Measurements from ENCODE around the gene INMT. TPM values are rescaled to one million over a fixed set of nuclear protein-coding genes. Genes with fewer than 3 reads are reported as not detected.

The INMT gene
- total and polyA plus RNA-seq, 10 of the 15 experiments (the other 5 are each of a cell fraction or from before 2014, with no cell fraction given) = 0.03 to 0.20 (median 0.10) TPM; not detected in 7

DNA sequence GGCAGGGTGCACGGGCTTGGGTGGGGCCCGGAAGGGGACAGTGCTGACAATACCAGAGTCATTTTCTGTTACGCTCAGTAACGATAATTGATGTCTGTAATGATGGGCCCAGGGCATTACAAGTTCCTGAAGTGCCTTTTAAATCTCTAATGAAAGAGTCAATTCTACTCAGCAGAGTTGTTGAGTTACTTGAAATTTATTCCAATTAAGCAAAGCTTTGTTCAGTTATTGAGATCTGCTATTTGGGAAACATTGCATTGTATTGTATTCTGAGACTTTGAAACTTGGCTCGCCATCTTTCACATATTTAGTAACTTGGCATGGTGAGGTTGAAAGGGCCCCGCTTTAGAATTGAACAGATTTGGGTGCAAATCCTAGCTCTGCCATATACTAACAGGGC lies 54.0 kb downstream of the INMT start:
- H2AFZ ChIP-seq (ENCODE audit: control insufficient read depth, low read depth, low read length) = no peak overlapping the region
- no peaks in the 10 kb centered on the region for H4K20me1 ChIP-seq (ENCODE audit: control insufficient read depth, insufficient read depth)
- no peak overlapping the region for H3K4me2 ChIP-seq (ENCODE audit: control insufficient read depth, insufficient read depth)
- H3K36me3 ChIP-seq (ENCODE audit: control insufficient read depth in 2 of 2, insufficient read depth in 2 of 2, low read length in 1 of 2) = no peaks in the 10 kb centered on the region
- H3K4me3 ChIP-seq = no peak overlapping the region
- no peak overlapping the region for H3K9ac ChIP-seq (ENCODE audit: control insufficient read depth, insufficient read depth, low read length)
- no peak for DNase-seq (ENCODE audit: low read depth, low spot score)
- in situ Hi-C loops (cut with MboI) = no loop called here
- ChIA-PET RAD21 (ENCODE audit: unreplicated experiment) (no interaction called here), POLR2A (no interaction called here), CTCF (interaction anchor here (0.6 to 5.2 kb wide), 4 partner anchors 133 to 316 kb away, joined by 3 to 35 read pairs (median 4); no protein-coding TSS in a partner anchor), SMC1A (ENCODE audit: uncharacterized antibody, unreplicated experiment) (interaction anchor here (1.1 to 1.3 kb wide), 3 partner anchors 10 to 317 kb away, joined by 3 to 6 read pairs (median 4); no protein-coding TSS in a partner anchor)
- no peaks in the 10 kb centered on the region for H3K27me3 ChIP-seq (replicated peaks in 1 of 2; ENCODE audit: control insufficient read depth in 2 of 2, insufficient read depth in 2 of 2, low read length in 1 of 2)
- ATAC-seq = no peak
- H3K4me1 ChIP-seq (ENCODE audit: control insufficient read depth, insufficient read depth, low read length) = no peaks in the 10 kb centered on the region
- intact Hi-C loops (cut with micrococcal nuclease; ENCODE audit: unreplicated experiment) = no loop called here
- no peaks in the 10 kb centered on the region for H3K9me3 ChIP-seq (replicated peaks; ENCODE audit: control insufficient read depth, insufficient read depth, low read length)
- 74% methylated on average over 6 of the region's 6 CpGs for WGBS (ENCODE audit: insufficient coverage, insufficient replicate concordance, low lambda C conversion rate, missing lambda C conversion rate)
- BruUV-seq (replicated peaks) = no TSS peak
- no peak for TF ChIP-seq TARDBP (IDR thresholded peaks at IDR 0.05; ENCODE audit: borderline replicate concordance)
- no peak for TF ChIP-seq IKZF1 (conservative IDR thresholded peaks at IDR 0.05)
- TF ChIP-seq, protein P1, sequence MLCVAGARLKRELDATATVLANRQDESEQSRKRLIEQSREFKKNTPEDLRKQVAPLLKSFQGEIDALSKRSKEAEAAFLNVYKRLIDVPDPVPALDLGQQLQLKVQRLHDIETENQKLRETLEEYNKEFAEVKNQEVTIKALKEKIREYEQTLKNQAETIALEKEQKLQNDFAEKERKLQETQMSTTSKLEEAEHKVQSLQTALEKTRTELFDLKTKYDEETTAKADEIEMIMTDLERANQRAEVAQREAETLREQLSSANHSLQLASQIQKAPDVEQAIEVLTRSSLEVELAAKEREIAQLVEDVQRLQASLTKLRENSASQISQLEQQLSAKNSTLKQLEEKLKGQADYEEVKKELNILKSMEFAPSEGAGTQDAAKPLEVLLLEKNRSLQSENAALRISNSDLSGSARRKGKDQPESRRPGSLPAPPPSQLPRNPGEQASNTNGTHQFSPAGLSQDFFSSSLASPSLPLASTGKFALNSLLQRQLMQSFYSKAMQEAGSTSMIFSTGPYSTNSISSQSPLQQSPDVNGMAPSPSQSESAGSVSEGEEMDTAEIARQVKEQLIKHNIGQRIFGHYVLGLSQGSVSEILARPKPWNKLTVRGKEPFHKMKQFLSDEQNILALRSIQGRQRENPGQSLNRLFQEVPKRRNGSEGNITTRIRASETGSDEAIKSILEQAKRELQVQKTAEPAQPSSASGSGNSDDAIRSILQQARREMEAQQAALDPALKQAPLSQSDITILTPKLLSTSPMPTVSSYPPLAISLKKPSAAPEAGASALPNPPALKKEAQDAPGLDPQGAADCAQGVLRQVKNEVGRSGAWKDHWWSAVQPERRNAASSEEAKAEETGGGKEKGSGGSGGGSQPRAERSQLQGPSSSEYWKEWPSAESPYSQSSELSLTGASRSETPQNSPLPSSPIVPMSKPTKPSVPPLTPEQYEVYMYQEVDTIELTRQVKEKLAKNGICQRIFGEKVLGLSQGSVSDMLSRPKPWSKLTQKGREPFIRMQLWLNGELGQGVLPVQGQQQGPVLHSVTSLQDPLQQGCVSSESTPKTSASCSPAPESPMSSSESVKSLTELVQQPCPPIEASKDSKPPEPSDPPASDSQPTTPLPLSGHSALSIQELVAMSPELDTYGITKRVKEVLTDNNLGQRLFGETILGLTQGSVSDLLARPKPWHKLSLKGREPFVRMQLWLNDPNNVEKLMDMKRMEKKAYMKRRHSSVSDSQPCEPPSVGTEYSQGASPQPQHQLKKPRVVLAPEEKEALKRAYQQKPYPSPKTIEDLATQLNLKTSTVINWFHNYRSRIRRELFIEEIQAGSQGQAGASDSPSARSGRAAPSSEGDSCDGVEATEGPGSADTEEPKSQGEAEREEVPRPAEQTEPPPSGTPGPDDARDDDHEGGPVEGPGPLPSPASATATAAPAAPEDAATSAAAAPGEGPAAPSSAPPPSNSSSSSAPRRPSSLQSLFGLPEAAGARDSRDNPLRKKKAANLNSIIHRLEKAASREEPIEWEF (IDR thresholded peaks at IDR 0.05; ENCODE audit: insufficient replicate concordance, low read depth, low read length) = no peak
- TF ChIP-seq MXI1 (IDR thresholded peaks at IDR 0.05; ENCODE audit: low read depth, low read length) = no peak
- no peak for TF ChIP-seq TCF3 (IDR thresholded peaks at IDR 0.05; ENCODE audit: borderline replicate concordance, insufficient read depth, low read depth, low read length)
- no peak for TF ChIP-seq RFX5 (IDR thresholded peaks at IDR 0.05; ENCODE audit: low read depth, low read length)
- no peak for TF ChIP-seq ZNF622 (IDR thresholded peaks at IDR 0.05)
- no peak for TF ChIP-seq SPI1 (IDR thresholded peaks at IDR 0.05; ENCODE audit: borderline replicate concordance, insufficient read depth, low read depth, low read length)
- TF ChIP-seq LARP7 (IDR thresholded peaks at IDR 0.05) = no peak
- TF ChIP-seq SIX5 (IDR thresholded peaks at IDR 0.05; ENCODE audit: low read depth, low read length, severe bottlenecking) = no peak
- no peak for TF ChIP-seq NR2C1 (IDR thresholded peaks at IDR 0.05)
- TF ChIP-seq, protein P2, sequence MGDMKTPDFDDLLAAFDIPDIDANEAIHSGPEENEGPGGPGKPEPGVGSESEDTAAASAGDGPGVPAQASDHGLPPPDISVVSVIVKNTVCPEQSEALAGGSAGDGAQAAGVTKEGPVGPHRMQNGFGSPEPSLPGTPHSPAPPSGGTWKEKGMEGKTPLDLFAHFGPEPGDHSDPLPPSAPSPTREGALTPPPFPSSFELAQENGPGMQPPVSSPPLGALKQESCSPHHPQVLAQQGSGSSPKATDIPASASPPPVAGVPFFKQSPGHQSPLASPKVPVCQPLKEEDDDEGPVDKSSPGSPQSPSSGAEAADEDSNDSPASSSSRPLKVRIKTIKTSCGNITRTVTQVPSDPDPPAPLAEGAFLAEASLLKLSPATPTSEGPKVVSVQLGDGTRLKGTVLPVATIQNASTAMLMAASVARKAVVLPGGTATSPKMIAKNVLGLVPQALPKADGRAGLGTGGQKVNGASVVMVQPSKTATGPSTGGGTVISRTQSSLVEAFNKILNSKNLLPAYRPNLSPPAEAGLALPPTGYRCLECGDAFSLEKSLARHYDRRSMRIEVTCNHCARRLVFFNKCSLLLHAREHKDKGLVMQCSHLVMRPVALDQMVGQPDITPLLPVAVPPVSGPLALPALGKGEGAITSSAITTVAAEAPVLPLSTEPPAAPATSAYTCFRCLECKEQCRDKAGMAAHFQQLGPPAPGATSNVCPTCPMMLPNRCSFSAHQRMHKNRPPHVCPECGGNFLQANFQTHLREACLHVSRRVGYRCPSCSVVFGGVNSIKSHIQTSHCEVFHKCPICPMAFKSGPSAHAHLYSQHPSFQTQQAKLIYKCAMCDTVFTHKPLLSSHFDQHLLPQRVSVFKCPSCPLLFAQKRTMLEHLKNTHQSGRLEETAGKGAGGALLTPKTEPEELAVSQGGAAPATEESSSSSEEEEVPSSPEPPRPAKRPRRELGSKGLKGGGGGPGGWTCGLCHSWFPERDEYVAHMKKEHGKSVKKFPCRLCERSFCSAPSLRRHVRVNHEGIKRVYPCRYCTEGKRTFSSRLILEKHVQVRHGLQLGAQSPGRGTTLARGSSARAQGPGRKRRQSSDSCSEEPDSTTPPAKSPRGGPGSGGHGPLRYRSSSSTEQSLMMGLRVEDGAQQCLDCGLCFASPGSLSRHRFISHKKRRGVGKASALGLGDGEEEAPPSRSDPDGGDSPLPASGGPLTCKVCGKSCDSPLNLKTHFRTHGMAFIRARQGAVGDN (IDR thresholded peaks at IDR 0.05) = no peak
- TF ChIP-seq KAT2A (conservative IDR thresholded peaks at IDR 0.05; ENCODE audit: control insufficient read depth, low read depth, low read length) = no peak
- TF ChIP-seq NFXL1 (IDR thresholded peaks at IDR 0.05; ENCODE audit: borderline replicate concordance) = no peak
- TF ChIP-seq JUNB (IDR thresholded peaks at IDR 0.05) = no peak
- no peak for TF ChIP-seq NRF1 (conservative IDR thresholded peaks at IDR 0.05; ENCODE audit: low read depth, low read length)
- no peaks in the 10 kb centered on the region for H3K79me2 ChIP-seq (ENCODE audit: control insufficient read depth, insufficient read depth, low read length)
- FAIRE-seq = no peak
- no peak overlapping the region for H3K27ac ChIP-seq (ENCODE audit: control insufficient read depth, insufficient read depth)
